Thoracic aorta (tissue), 2 donors: Measurements from ENCODE around the gene TRPV6. TPM values are rescaled to one million over a fixed set of nuclear protein-coding genes. Genes with fewer than 3 reads are reported as not detected.
A peak's percentile ranks its signal among the peaks of the same experiment; 100 is the strongest.

Source experiments
- ATAC-seq: fragments of 150-250 bp; one replicate; pipeline ENCODE4 v1.8.0; 2017; ENCODE audit warnings: low read depth; ENCODE audit not compliant: insufficient number of reproducible peaks, low FRiP score
- DNase-seq: peaks from one replicate; pipeline ENCODE4 v3.0.0-alpha.2; 2020; ENCODE audit warnings: low spot score
- H3K27ac ChIP-seq, 2 donors: fragments of 200-600 bp; sonication (generic); 1 replicate in 1 of 2; 2 replicates in 1 of 2; pipeline ENCODE4 v1.5.1; 2016; ENCODE audit warnings: mild to moderate bottlenecking in 2 of 2, moderate library complexity in 2 of 2
- H3K27me3 ChIP-seq: fragments of 200-600 bp; sonication (generic); replicated peaks from 2 replicates; pipeline ENCODE4 v1.6.0; 2016; ENCODE audit warnings: mild to moderate bottlenecking; ENCODE audit not compliant: insufficient read depth
- H3K36me3 ChIP-seq: fragments of 200-600 bp; sonication (generic); one replicate; pipeline ENCODE4 v1.5.1; 2016
- H3K4me1 ChIP-seq, 2 donors: fragments of 200-600 bp; sonication (generic); 1 replicate in 1 of 2; 2 replicates in 1 of 2; pipeline versions ENCODE4 v1.5.1 to v1.6.0; 2016; ENCODE audit warnings: low read depth in 2 of 2, mild to moderate bottlenecking in 1 of 2; ENCODE audit not compliant: control insufficient read depth in 1 of 2
- H3K4me3 ChIP-seq: fragments of 200-600 bp; sonication (generic); 2 replicates; pipeline ENCODE4 v1.5.1; 2016; ENCODE audit warnings: mild to moderate bottlenecking
- H3K9me3 ChIP-seq: fragments of 200-600 bp; sonication (generic); 2 replicates; pipeline ENCODE4 v1.5.1; 2016
- CTCF ChIP-seq: fragments of 200-600 bp; sonication (generic); IDR thresholded peaks from one replicate; pipeline ENCODE4 v1.5.1; 2019; ENCODE audit warnings: antibody characterized with exemption
- total RNA-seq, 2 donors: library from RNA; depleted of rRNA; stranded (reverse); fragments of >200 nt; gene quantifications; one replicate each; pipeline versions ENCODE4 v1.1.0 to v1.2.3, GENCODE V29; 2016

Gene TRPV6
- total RNA-seq, 2 donors from 2014 or later = not detected

GRCh38 chr7:142883571-142884285, 1.8 kb downstream of the TRPV6 start:
- no peak overlapping the region for H3K27ac ChIP-seq
- no peak for TF ChIP-seq CTCF
- peaks cover 0 to 5% of the 10 kb centered on the region in 2 donors for H3K4me1 ChIP-seq
- DNase-seq (no peak), ATAC-seq (no peak)
- no peaks in the 10 kb centered on the region for H3K36me3 ChIP-seq
- H3K9me3 ChIP-seq = no peaks in the 10 kb centered on the region
- H3K27me3 ChIP-seq = no peaks in the 10 kb centered on the region
- H3K4me3 ChIP-seq = no peak overlapping the region

- Histone ChIP-seq H3K27ac (no peak overlapping the region), H3K27me3 (no peaks in the 10 kb centered on the region), H3K9me3 (no peaks in the 10 kb centered on the region), H3K36me3 (no peaks in the 10 kb centered on the region), H3K4me1 (peaks cover 0 to 5% of the 10 kb centered on the region in 2 donors), H3K4me3 (no peak overlapping the region)
- no peak for DNase-seq
- TF ChIP-seq CTCF = no peak
- ATAC-seq = no peak
These were observed 2.4 kb downstream of the TRPV6 start for GRCh38 chr7:142883145-142883544.

- Histone ChIP-seq H3K27ac (no peak overlapping the region), H3K4me3 (no peak overlapping the region), H3K27me3 (no peaks in the 10 kb centered on the region), H3K9me3 (no peaks in the 10 kb centered on the region), H3K36me3 (no peaks in the 10 kb centered on the region), H3K4me1 (peaks cover 0 to 5% of the 10 kb centered on the region in 2 donors)
- TF ChIP-seq CTCF = no peak
- DNase-seq (no peak), ATAC-seq (no peak)
These were observed 3.2 kb downstream of the TRPV6 start for GRCh38 chr7:142882338-142882678.

- H3K27ac ChIP-seq = no peak overlapping the region
- H3K9me3 ChIP-seq = no peaks in the 10 kb centered on the region
- TF ChIP-seq CTCF = no peak
- no peak for DNase-seq
- H3K4me3 ChIP-seq = no peak overlapping the region
- no peak for ATAC-seq
- H3K4me1 ChIP-seq = peaks cover 0 to 5% of the 10 kb centered on the region in 2 donors
- H3K36me3 ChIP-seq = no peaks in the 10 kb centered on the region
- H3K27me3 ChIP-seq = no peaks in the 10 kb centered on the region
These were observed 3.8 kb downstream of the TRPV6 start for GRCh38 chr7:142881586-142882337.

GRCh38 chr7:142880876-142881505, 4.6 kb downstream of the TRPV6 start:
- no peak for ATAC-seq

More at GRCh38 chr7:142880876-142881505, 4.6 kb downstream of the TRPV6 start:
- no peak for DNase-seq
- peak; percentile 47 for TF ChIP-seq CTCF
- Histone ChIP-seq H3K36me3 (no peaks in the 10 kb centered on the region), H3K9me3 (no peaks in the 10 kb centered on the region), H3K4me1 (peaks cover 0 to 5% of the 10 kb centered on the region in 2 donors), H3K27me3 (no peaks in the 10 kb centered on the region), H3K4me3 (no peak overlapping the region), H3K27ac (no peak overlapping the region)
